Stimulated activated memory B cell treated with anti-CD40 and anti-IgM and Interleukin-4, amounts not matched to agents 10 μg/mL and 1 μg/mL and 100 μg/mL, for 72 hours (primary cell): ENCODE data around the gene PDE4D.

Experiments
- ATAC-seq: fragments of 150-1000 bp; cut with Tn5 transposase; 2 replicates; pipeline ENCODE4 v1.10.0; 2021
- H3K27ac Mint-ChIP-seq: one replicate; pipeline ENCODE4 v1.8.0; 2022; ENCODE audit warnings: mild to moderate bottlenecking, mixed read lengths
- H3K27me3 Mint-ChIP-seq: one replicate; pipeline ENCODE4 v1.8.0; 2022; ENCODE audit warnings: mixed read lengths
- H3K36me3 Mint-ChIP-seq: one replicate; pipeline ENCODE4 v1.8.0; 2022; ENCODE audit warnings: mixed read lengths
- H3K4me1 Mint-ChIP-seq: one replicate; pipeline ENCODE4 v1.8.0; 2022; ENCODE audit warnings: mixed read lengths
- H3K4me3 Mint-ChIP-seq: one replicate; pipeline ENCODE4 v1.8.0; 2022; ENCODE audit warnings: mild to moderate bottlenecking, moderate library complexity, mixed read lengths
- H3K9me3 Mint-ChIP-seq: one replicate; pipeline ENCODE4 v1.8.0; 2022; ENCODE audit warnings: mixed read lengths

Gene PDE4D

DNA sequence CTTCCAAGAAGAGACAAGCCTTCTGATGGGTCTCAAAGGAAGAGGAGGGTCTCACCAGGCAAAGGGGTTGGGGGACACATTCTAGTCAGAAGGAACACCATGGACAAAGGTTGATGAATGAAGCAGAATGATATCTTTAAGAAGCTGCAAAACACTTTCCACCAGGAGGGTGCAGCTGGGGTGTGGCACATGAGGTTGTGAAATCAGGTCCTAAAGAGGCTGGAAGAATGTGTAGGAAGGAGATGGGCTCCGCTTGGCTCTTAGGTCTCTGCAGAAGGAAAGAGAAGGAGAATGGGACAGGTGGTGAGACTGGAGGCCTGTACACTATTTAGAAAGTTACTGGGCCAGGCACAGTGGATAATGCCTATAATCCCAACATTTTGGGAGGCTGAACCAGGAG lies 328.6 kb downstream of the PDE4D start:
- Mint-ChIP-seq H3K36me3 (no peaks in the 10 kb centered on the region), H3K27me3 (no peaks in the 10 kb centered on the region), H3K4me3 (no peak overlapping the region), H3K4me1 (peaks cover 86% of the 10 kb centered on the region), H3K9me3 (no peaks in the 10 kb centered on the region), H3K27ac (peak overlapping the region; percentile 76)
- no peak for ATAC-seq

DNA sequence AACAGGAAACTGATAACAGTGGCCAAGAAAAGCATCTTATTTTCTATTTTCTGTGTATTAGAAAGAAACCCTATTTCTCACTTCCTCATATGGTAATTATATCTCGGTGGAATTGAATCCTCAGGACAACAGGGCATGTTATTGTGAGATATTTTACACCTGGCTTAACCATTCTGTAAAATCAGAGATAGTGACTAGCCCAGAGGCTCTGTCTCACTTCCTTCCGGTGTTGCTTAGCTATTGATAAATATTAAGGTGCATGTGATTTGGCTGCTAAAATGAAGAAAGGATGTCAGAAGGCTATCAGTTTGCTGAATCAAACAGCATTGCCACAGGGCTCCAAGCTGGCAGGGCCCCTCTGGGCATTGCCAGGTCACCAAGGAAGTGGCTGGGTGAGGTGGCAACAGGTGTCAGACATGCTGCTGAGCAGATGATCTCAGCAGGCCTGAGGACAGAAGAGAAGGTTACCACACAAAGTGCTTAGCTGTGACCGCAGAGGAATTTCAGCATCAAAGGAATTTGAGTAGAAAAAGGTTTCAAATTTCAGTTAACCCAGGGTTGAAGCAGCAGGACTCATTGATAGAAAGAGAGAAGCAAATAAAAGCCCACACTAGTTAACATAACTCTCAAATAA lies 330.7 kb downstream of the PDE4D start:
- H3K27ac Mint-ChIP-seq: peak overlapping the region; percentile 76
- H3K9me3 Mint-ChIP-seq: no peaks in the 10 kb centered on the region
- ATAC-seq: peak; percentile 96
- peaks cover 67% of the 10 kb centered on the region for H3K4me1 Mint-ChIP-seq
- no peaks in the 10 kb centered on the region for H3K27me3 Mint-ChIP-seq
- peak overlapping the region; percentile 2 for H3K4me3 Mint-ChIP-seq
- H3K36me3 Mint-ChIP-seq: no peaks in the 10 kb centered on the region

DNA sequence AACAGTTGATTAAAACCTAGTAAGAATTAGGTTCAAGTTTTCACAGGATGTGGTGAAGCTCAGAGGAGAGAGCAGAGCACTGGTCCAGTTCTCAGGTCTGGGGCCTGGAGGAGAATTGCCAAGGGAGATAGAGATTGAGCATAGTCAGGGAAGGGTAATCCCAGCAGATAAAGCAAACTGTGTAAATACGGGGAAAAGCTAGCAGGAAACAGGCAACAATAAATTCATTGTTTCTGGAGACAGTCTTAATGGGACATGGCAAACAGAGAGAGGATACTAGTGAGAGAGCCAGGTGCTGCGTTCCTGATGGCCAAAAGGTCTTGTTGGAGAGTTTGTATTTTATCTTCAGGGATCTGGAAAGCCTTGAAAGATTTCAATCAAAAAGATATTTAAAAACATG lies 333.0 kb downstream of the PDE4D start:
- peaks cover 45% of the 10 kb centered on the region for H3K4me1 Mint-ChIP-seq
- peak overlapping the region; percentile 25 for H3K27ac Mint-ChIP-seq
- H3K27me3 Mint-ChIP-seq: no peaks in the 10 kb centered on the region
- no peaks in the 10 kb centered on the region for H3K36me3 Mint-ChIP-seq
- ATAC-seq: no peak
- no peak overlapping the region for H3K4me3 Mint-ChIP-seq
- no peaks in the 10 kb centered on the region for H3K9me3 Mint-ChIP-seq

DNA sequence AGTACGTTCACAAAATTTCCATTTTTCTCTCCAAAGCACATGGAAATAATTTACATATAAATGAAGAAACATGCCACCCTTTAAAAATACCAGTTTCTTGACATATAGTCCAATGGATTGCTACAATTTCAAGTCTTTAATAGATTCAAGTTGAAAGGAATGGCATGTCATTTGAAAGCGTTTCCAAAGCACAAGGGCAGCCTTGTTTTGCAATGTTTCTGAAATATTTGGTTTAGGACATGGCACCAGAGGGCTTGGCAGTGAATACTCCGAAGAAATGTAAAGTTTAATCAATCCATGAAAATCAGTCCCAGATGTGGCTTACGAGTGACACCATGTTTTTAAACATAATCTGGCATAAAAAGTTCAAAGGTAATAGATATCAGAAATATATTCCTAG lies 333.7 kb downstream of the PDE4D start:
- Mint-ChIP-seq H3K27ac (no peak overlapping the region), H3K27me3 (no peaks in the 10 kb centered on the region), H3K9me3 (no peaks in the 10 kb centered on the region), H3K36me3 (no peaks in the 10 kb centered on the region), H3K4me3 (no peak overlapping the region), H3K4me1 (peaks cover 38% of the 10 kb centered on the region)
- no peak for ATAC-seq

DNA sequence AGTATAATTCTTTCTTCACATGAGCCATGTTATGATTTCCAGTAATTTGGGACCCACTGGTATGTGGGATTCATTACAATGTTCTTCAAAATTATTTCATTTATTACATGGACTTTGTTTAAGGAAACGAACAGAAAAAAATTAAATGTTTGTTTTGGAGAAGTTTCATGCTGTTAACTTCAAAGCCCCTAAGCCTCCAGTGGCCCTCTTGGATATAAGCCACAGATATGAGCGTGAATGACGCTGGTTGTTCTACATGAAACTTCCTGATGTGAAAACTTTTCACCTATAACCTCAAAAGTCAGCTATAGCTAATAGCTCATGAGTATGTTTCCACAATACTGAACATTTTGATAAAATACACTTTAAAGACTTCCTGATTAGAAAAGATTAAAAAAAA lies 334.2 kb downstream of the PDE4D start:
- H3K27ac Mint-ChIP-seq: no peak overlapping the region

DNA sequence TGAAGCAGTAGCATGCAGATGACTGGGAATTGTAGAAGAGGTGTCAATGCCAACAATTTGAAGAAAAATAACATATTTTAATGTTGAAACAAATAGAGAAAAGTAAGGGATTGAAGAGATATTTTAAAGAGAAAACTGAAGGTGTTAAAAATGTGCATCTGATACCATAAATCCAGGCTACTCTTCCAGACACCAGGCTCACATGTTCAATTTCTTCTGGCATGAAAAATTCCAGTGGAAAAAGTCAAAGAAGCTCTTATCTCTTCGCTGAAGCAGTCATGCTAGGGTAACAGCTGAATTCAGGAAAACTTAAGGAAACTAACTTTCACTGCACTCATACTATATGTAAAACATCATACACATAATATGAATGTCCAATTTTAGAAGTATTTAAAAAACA lies 335.0 kb downstream of the PDE4D start:
- Mint-ChIP-seq H3K4me1 (peaks cover 25% of the 10 kb centered on the region), H3K36me3 (no peaks in the 10 kb centered on the region), H3K27ac (no peak overlapping the region), H3K4me3 (no peak overlapping the region), H3K9me3 (no peaks in the 10 kb centered on the region), H3K27me3 (no peaks in the 10 kb centered on the region)
- no peak for ATAC-seq

More for the DNA sequence above, 334.2 kb downstream of the PDE4D start:
- Mint-ChIP-seq H3K4me3 (no peak overlapping the region), H3K4me1 (peaks cover 33% of the 10 kb centered on the region), H3K27me3 (no peaks in the 10 kb centered on the region), H3K36me3 (no peaks in the 10 kb centered on the region), H3K9me3 (no peaks in the 10 kb centered on the region)
- no peak for ATAC-seq

DNA sequence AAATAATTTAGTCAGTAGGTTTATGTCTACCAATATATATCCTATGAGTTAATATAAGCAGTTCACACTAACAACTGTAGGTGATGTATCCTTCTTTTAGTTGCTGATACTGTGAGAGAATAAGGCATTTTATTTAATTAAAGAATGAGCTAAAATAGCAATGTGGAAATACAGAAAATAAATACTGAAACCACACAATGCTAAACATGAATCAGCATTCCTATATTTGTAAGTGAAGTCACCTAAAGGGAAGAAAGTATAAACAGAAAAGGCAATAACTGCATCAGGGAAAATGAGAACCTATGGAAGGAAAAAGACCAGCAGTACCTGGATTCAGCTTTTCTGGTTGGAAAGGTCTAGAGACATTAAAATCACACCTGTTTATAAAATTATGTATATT lies 336.0 kb downstream of the PDE4D start:
- no peaks in the 10 kb centered on the region for H3K9me3 Mint-ChIP-seq
- ATAC-seq: no peak
- H3K36me3 Mint-ChIP-seq: no peaks in the 10 kb centered on the region
- H3K27ac Mint-ChIP-seq: no peak overlapping the region
- no peaks in the 10 kb centered on the region for H3K27me3 Mint-ChIP-seq
- peaks cover 16% of the 10 kb centered on the region for H3K4me1 Mint-ChIP-seq
- no peak overlapping the region for H3K4me3 Mint-ChIP-seq

DNA sequence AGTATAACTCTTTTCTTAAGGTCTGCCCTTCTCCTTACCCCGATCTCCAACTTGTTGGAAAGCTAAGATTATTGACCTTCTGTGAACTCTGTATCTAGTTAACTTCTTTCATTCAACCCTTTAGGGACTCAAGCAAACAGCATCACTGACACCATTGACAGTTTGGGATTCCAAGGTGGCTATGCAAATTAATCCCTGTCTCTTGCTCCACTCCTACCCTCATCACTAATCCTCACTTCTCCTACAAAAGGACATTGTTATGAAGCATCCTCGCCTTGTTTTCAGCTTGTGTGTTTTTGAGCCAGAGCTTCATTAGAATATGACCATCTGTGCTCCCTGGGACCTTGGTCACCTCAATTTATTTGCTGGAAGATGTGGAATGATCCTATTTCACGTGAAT lies 337.9 kb downstream of the PDE4D start:
- no peaks in the 10 kb centered on the region for H3K9me3 Mint-ChIP-seq
- ATAC-seq: no peak
- H3K36me3 Mint-ChIP-seq: no peaks in the 10 kb centered on the region
- H3K4me1 Mint-ChIP-seq: peaks cover 5% of the 10 kb centered on the region
- H3K4me3 Mint-ChIP-seq: no peak overlapping the region
- no peak overlapping the region for H3K27ac Mint-ChIP-seq
- H3K27me3 Mint-ChIP-seq: no peaks in the 10 kb centered on the region

DNA sequence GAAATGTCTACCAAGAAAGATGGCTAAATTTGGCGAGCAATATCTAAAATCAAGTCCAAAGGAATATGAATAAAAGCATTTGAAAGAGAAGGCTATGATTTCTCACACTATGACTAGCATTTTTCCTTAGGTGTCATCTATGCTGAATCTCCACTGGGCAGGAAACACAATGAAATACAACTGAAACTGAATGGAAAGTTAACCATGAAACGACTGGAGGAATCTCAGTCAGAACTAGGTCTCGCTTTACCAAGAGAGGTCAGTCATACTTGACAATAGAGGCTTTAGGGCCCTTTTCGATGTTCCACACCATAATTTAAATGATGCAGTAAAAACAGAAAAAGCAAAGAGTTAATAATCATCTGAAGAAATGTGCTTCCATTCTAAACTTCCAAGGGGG lies 339.0 kb downstream of the PDE4D start:
- H3K27ac Mint-ChIP-seq: no peak overlapping the region
- H3K9me3 Mint-ChIP-seq: no peaks in the 10 kb centered on the region
- H3K4me1 Mint-ChIP-seq: no peaks in the 10 kb centered on the region
- no peak overlapping the region for H3K4me3 Mint-ChIP-seq
- H3K36me3 Mint-ChIP-seq: no peaks in the 10 kb centered on the region
- ATAC-seq: no peak
- H3K27me3 Mint-ChIP-seq: no peaks in the 10 kb centered on the region

DNA sequence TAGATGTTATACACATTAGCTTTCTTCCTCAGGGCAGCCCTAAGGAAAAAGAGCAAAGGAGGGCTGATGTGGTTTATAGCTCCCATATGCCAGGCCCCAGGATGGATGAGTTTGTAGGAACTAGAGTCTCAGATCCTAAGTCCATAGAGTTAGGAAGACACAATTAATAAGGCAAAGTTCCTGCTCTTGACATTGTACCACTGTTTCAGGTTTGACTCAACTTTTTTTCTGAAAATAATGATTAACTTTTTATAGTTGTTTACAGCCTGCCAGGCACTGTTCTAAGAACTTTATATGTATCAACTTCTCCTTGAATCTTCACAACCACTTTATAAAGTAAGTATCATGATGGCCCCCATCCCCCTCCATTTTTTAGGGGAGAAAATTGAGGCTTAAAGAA lies 339.5 kb downstream of the PDE4D start:
- Mint-ChIP-seq H3K27me3 (no peaks in the 10 kb centered on the region), H3K4me1 (no peaks in the 10 kb centered on the region), H3K9me3 (no peaks in the 10 kb centered on the region), H3K4me3 (no peak overlapping the region), H3K36me3 (no peaks in the 10 kb centered on the region), H3K27ac (no peak overlapping the region)
- no peak for ATAC-seq

DNA sequence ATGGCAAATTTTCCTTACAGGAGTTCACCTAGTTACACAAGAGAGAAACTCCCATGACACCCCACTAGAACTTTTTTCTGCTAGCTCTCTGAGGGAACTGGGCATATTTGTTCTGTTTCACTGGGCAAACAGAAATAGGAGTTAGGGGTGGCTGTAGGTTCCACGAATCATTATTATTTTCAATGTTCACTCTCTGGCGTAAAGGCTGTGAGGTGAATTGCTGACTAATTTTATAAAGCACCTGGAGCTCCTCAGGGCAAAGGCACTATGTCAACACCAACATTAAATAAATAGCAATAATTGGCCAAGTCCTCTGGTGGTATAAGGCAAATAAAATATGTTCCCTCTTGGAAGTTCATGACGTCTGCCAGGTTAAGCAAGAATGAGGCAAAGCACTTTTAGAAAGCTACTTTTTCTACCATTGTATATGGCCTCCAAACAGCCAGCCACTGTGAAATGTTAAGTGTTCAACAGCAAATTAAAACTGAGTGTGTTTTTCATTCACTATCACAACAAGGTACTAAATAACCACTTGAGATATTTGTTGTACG lies 344.6 kb downstream of the PDE4D start:
- Mint-ChIP-seq H3K4me1 (peaks cover 8% of the 10 kb centered on the region), H3K9me3 (no peaks in the 10 kb centered on the region), H3K27ac (no peak overlapping the region), H3K27me3 (no peaks in the 10 kb centered on the region), H3K36me3 (no peaks in the 10 kb centered on the region), H3K4me3 (no peak overlapping the region)
- ATAC-seq: no peak

DNA sequence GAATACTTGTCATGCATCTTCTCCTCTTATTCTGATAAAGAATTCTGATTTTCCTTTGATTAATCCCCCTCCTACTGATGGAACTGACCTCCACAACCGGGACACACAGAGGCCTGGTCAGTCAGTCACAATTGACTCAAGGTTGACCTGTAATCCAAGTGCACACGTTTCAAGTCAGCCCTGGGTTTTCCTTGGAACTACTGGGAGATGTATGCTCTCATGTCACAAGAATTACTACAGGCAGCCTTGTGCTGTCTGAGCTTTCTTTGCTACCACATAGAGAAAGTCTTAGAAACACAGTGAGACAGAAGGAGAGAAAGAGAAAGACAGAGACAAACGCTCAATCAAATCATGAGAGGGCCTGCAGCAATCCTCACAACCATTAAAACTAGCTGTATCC lies 345.8 kb downstream of the PDE4D start:
- H3K9me3 Mint-ChIP-seq: no peaks in the 10 kb centered on the region
- H3K36me3 Mint-ChIP-seq: no peaks in the 10 kb centered on the region

DNA sequence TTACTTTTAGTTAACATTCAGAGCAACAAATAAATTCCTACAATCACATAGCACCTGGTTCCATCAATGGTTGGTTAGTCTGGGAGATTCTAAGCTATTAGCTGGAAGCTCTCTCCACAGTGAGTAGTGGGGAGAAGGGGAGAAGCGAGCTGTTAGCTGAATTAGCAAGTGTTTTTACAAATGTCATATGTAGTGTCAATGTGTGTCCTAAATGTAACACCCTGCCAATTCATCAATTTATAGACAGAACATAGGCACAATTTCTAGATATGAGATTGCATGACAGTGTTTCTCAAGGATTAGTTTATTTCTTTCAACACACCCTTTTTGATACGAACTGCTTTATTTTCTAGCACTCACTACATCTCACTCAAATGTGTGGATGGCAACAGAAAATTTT lies 349.0 kb downstream of the PDE4D start:
- H3K9me3 Mint-ChIP-seq: no peaks in the 10 kb centered on the region
- H3K27me3 Mint-ChIP-seq: no peaks in the 10 kb centered on the region
- H3K27ac Mint-ChIP-seq: no peak overlapping the region
- ATAC-seq: no peak
- no peaks in the 10 kb centered on the region for H3K36me3 Mint-ChIP-seq
- H3K4me1 Mint-ChIP-seq: peaks cover 21% of the 10 kb centered on the region
- H3K4me3 Mint-ChIP-seq: no peak overlapping the region

More for the DNA sequence above, 345.8 kb downstream of the PDE4D start:
- Mint-ChIP-seq H3K27me3 (no peaks in the 10 kb centered on the region), H3K27ac (no peak overlapping the region), H3K4me1 (peaks cover 20% of the 10 kb centered on the region), H3K4me3 (no peak overlapping the region)
- no peak for ATAC-seq

DNA sequence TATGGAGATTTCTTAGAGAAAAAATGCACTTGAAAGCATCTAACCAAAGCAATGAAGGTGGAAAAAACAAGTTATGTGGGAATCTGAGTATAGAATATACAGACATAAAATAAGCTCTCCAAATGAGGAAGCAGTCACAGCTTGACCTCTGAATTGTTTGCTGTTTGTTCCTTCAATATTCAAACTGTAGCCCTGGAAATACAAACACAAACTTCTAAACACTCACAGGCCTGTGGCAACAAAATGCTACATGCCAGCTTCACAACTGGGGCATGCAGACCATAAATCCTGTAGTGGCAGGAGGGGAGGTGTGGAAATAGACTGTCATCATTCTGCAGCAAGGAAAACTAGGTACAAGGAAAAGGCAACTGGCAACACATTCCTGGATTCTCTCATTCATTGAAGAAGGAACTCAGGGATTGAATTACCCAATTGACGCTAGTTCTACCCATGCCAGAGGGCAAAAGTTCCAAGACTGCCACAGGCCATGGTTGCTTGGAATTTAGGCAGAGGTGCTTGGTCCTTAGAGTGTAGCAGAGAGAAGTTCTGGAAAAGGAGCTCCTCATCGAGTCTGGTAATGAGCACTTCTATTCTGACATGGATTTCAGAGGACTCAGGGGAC lies 349.6 kb downstream of the PDE4D start:
- no peaks in the 10 kb centered on the region for H3K27me3 Mint-ChIP-seq
- H3K4me1 Mint-ChIP-seq: peaks cover 21% of the 10 kb centered on the region
- no peak overlapping the region for H3K4me3 Mint-ChIP-seq

DNA sequence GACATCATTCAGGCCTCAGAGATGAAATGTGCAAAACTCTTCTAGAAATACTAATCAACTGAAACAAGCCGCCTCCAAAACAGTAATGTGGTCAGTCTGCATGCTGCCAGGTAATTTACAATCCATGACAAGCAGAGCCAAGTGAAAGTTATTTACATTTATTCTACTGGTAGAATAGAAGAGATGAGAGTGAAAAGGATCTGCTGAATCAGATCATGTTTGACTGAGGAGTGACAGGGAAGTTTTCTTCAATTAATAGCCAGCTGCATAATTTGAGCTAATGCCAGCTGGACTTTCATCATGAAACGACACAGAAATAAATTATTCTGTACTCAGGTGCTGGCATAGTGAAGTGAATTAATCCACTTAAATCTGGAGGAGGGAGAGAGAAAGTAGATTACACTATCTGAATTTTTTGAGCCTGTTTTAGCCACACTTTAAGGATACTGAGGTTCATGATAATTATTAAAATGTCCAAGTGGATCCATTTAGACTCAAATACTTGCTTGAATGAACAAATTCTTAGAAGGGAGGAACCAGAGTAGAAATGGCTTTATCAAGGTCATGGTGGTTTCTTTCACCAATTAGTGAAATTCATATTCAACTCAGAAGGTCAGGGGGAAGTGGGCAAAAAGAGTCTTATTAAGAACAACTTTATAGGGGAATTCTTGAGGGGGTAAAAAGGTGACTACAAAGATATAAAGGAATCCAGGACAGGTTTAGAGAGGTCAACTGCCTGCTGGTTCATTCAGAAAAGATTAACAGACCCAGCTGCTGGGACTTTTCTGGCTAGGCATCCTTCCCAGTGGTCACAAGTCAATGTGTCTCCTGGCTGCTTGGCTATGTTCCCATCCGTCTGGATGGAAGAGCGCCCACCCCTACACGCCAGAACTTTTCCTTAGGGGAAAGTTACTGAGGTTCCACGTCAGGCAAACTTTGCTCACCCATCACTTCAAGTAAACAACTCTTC lies 350.4 kb downstream of the PDE4D start:
- Mint-ChIP-seq H3K9me3 (no peaks in the 10 kb centered on the region), H3K27me3 (no peaks in the 10 kb centered on the region), H3K36me3 (no peaks in the 10 kb centered on the region), H3K4me3 (no peak overlapping the region), H3K27ac (peak overlapping the region; percentile 38), H3K4me1 (peaks cover 21% of the 10 kb centered on the region)
- no peak for ATAC-seq

More for the DNA sequence above, 349.6 kb downstream of the PDE4D start:
- Mint-ChIP-seq H3K27ac (peak overlapping the region; percentile 38), H3K9me3 (no peaks in the 10 kb centered on the region), H3K36me3 (no peaks in the 10 kb centered on the region)
- ATAC-seq: no peak
